SK-N-SH (cell line): Measurements from ENCODE around the gene SWI5. TPM values are rescaled to one million over a fixed set of nuclear protein-coding genes. Genes with fewer than 3 reads are reported as not detected.

Experiments used
- CTCF ChIA-PET: fragments of 300-600, 350-600 bp; formaldehyde crosslinking; extraction: SDS; loops from one replicate; lab custom pipeline; 2021; lab: Yijun Ruan, JAX
- POLR2A ChIA-PET: fragments of 350-600 bp; sonication (Branson Sonifier 250); formaldehyde crosslinking; extraction: SDS; loops from one replicate; lab custom pipeline; 2020; ENCODE audit warnings: antibody characterized with exemption, inconsistent platforms; lab: Yijun Ruan, JAX
- DNase-seq: peaks from one replicate; pipeline ENCODE4 v3.0.0; 2012
- H2AFZ ChIP-seq: fragments of 200-600 bp; sonication (generic); 2 replicates; pipeline ENCODE4 v1.8.1; 2016; ENCODE audit warnings: antibody characterized with exemption, mild to moderate bottlenecking, low read depth
- H3F3A ChIP-seq: fragments of 200-600 bp; sonication (generic); replicated peaks from 2 replicates; pipeline ENCODE3; 2016; ENCODE audit warnings: antibody characterized with exemption, mild to moderate bottlenecking; ENCODE audit not compliant: insufficient read depth
- H3K27ac ChIP-seq, 2 experiments: fragments of 200-500 bp in 1 of 2; fragments of 200-600 bp in 1 of 2; sonication (Bioruptor generic) in 1 of 2; sonication (generic), shearing (Covaris generic) in 1 of 2; 2 replicates each; pipeline versions ENCODE4 v1.5.1 to v1.6.1; 2014 to 2016; ENCODE audit warnings: low read depth in 2 of 2, inconsistent platforms in 1 of 2, low read length in 1 of 2, mild to moderate bottlenecking in 1 of 2, mixed read lengths in 1 of 2
- H3K27me3 ChIP-seq: fragments of 200-600 bp; sonication (generic), shearing (Covaris generic); 2 replicates; pipeline ENCODE4 v1.6.1; 2016; ENCODE audit warnings: mixed run types; ENCODE audit not compliant: insufficient read depth
- H3K36me3 ChIP-seq, 2 experiments: fragments of 200-500 bp in 1 of 2; fragments of 200-600 bp in 1 of 2; sonication (Bioruptor generic) in 1 of 2; sonication (generic) in 1 of 2; replicated peaks in 1 of 2; 2 replicates each; pipeline versions ENCODE3 to v1.5.1; 2014 to 2016; ENCODE audit warnings: low read length in 1 of 2, mild to moderate bottlenecking in 1 of 2; ENCODE audit not compliant: insufficient read depth in 2 of 2, control insufficient read depth in 1 of 2
- H3K4me1 ChIP-seq, 2 experiments: fragments of 200-500 bp in 1 of 2; fragments of 200-600 bp in 1 of 2; sonication (Bioruptor generic) in 1 of 2; sonication (generic), shearing (Covaris generic) in 1 of 2; 2 replicates each; pipeline versions ENCODE4 v1.5.1 to v1.6.1; 2014 to 2016; ENCODE audit warnings: low read depth in 1 of 2, low read length in 1 of 2, mixed run types in 1 of 2; ENCODE audit not compliant: insufficient read depth in 2 of 2, control insufficient read depth in 1 of 2
- H3K4me2 ChIP-seq: fragments of 200-600 bp; sonication (generic), shearing (Covaris generic); 2 replicates; pipeline ENCODE4 v1.6.1; 2017; ENCODE audit warnings: mixed run types
- H3K4me3 ChIP-seq, 2 experiments: fragments of 200-500 bp in 1 of 2; fragments of 200-600 bp in 1 of 2; sonication (Bioruptor generic) in 1 of 2; sonication (generic), shearing (Covaris generic) in 1 of 2; 2 replicates each; pipeline versions ENCODE4 v1.5.1 to v1.8.1; 2014 to 2016; ENCODE audit warnings: low read depth in 2 of 2, inconsistent platforms in 1 of 2, low read length in 1 of 2, mild to moderate bottlenecking in 1 of 2, mixed read lengths in 1 of 2, moderate library complexity in 1 of 2
- H3K79me2 ChIP-seq: fragments of 200-600 bp; sonication (generic); 2 replicates; pipeline ENCODE4 v1.8.1; 2017; ENCODE audit warnings: mild to moderate bottlenecking; ENCODE audit not compliant: insufficient read depth
- H3K9ac ChIP-seq: fragments of 200-600 bp; sonication (generic); 2 replicates; pipeline ENCODE4 v1.6.1; 2017; ENCODE audit warnings: mixed run types
- H3K9me2 ChIP-seq: fragments of 200-600 bp; sonication (generic); 2 replicates; pipeline ENCODE4 v1.6.1; 2017; ENCODE audit warnings: mixed run types
- H3K9me3 ChIP-seq: fragments of 200-600 bp; sonication (generic); 2 replicates; pipeline ENCODE4 v1.6.1; 2017; ENCODE audit warnings: mixed run types, mild to moderate bottlenecking, moderate library complexity
- H4K20me1 ChIP-seq: fragments of 200-600 bp; sonication (generic); 2 replicates; pipeline ENCODE4 v1.6.1; 2017; ENCODE audit warnings: mild to moderate bottlenecking, mixed run types; ENCODE audit not compliant: insufficient read depth
- ELF1 ChIP-seq: IDR thresholded peaks from 2 replicates; pipeline ENCODE4 v1.4.0; 2012
- FOSL2 ChIP-seq: IDR thresholded peaks from 2 replicates; pipeline ENCODE4 v1.4.0; 2012; ENCODE audit warnings: low read depth, mild to moderate bottlenecking, moderate library complexity, borderline replicate concordance
- FOXJ3 ChIP-seq: sonication (generic); formaldehyde crosslinking; IDR thresholded peaks from 2 replicates; pipeline ENCODE4 v1.5.1; 2020; ENCODE audit warnings: mild to moderate bottlenecking, missing genetic modification reagents
- GABPA ChIP-seq: IDR thresholded peaks from 2 replicates; pipeline ENCODE4 v1.4.0; 2012; ENCODE audit warnings: low read depth, mild to moderate bottlenecking
- GATA2 ChIP-seq: sonication (generic); formaldehyde crosslinking; IDR thresholded peaks from 2 replicates; pipeline ENCODE4 v1.5.0; 2020; ENCODE audit warnings: mild to moderate bottlenecking, missing genetic modification reagents
- JUND ChIP-seq: IDR thresholded peaks from 2 replicates; pipeline ENCODE4 v1.4.0; 2012
- MEF2A ChIP-seq: IDR thresholded peaks from 2 replicates; pipeline ENCODE4 v1.4.0; 2012; ENCODE audit warnings: low read depth, borderline replicate concordance
- MXI1 ChIP-seq: IDR thresholded peaks from 2 replicates; pipeline ENCODE4 v1.6.1; 2012; ENCODE audit warnings: mild to moderate bottlenecking, low read depth, low read length, improper control_type of control experiment
- NFIC ChIP-seq: IDR thresholded peaks from 2 replicates; pipeline ENCODE4 v1.4.0; 2012; ENCODE audit warnings: borderline replicate concordance
- NRF1 ChIP-seq: IDR thresholded peaks from 2 replicates; pipeline ENCODE4 v1.6.1; 2012; ENCODE audit warnings: low read depth, mild to moderate bottlenecking, low read length
- RAD21 ChIP-seq: IDR thresholded peaks from 2 replicates; pipeline ENCODE4 v1.6.1; 2012; ENCODE audit warnings: mild to moderate bottlenecking, low read length
- RXRA ChIP-seq: IDR thresholded peaks from 2 replicates; pipeline ENCODE4 v1.4.0; 2012; ENCODE audit warnings: low read depth, mild to moderate bottlenecking, borderline replicate concordance
- SMC3 ChIP-seq: IDR thresholded peaks from 2 replicates; pipeline ENCODE4 v1.6.1; 2012; ENCODE audit warnings: low read depth, low read length, improper control_type of control experiment
- TAF1 ChIP-seq: IDR thresholded peaks from 2 replicates; pipeline ENCODE4 v1.6.1; 2012; ENCODE audit warnings: low read depth, mild to moderate bottlenecking, low read length, moderate library complexity, borderline replicate concordance
- TCF12 ChIP-seq: IDR thresholded peaks from 2 replicates; pipeline ENCODE4 v1.4.0; 2012
- TEAD4 ChIP-seq: IDR thresholded peaks from 2 replicates; pipeline ENCODE4 v1.4.0; 2012; ENCODE audit warnings: mild to moderate bottlenecking, borderline replicate concordance; ENCODE audit not compliant: insufficient read depth
- YY1 ChIP-seq: IDR thresholded peaks from 2 replicates; pipeline ENCODE4 v1.4.0; 2012; ENCODE audit warnings: low read depth, mild to moderate bottlenecking
- WGBS: methylation state at CpG from one replicate; pipeline ENCODE4 v1.1.6; 2017; ENCODE audit warnings: low lambda C conversion rate; 5-methylcytosine and 5-hydroxymethylcytosine counted together
- polyA plus RNA-seq, 3 experiments: library from polyadenylated mRNA; depleted of rRNA; stranded (reverse); fragments of >200 nt; gene quantifications; 2 replicates each; pipeline ENCODE4 v1.2.3, GENCODE V29; 2012
- TF ChIP-seq, protein P1 (sequence below): IDR thresholded peaks from 2 replicates; pipeline ENCODE4 v1.6.1; 2012; ENCODE audit warnings: mild to moderate bottlenecking, low read depth, low read length, moderate library complexity
- TF ChIP-seq, protein P2 (sequence below): fragments of 150-350 bp; IDR thresholded peaks from 2 replicates; pipeline ENCODE4 v1.6.1; 2017; ENCODE audit warnings: antibody characterized with exemption, low read length, low read depth, borderline replicate concordance
- TF ChIP-seq, protein P3 (sequence below): IDR thresholded peaks from 2 replicates; pipeline ENCODE4 v1.4.0; 2012; ENCODE audit warnings: low read depth, borderline replicate concordance
- TF ChIP-seq, protein P4 (sequence below): fragments of 150-350 bp; IDR thresholded peaks from 2 replicates; pipeline ENCODE4 v1.6.1; 2016; ENCODE audit warnings: mild to moderate bottlenecking, low read depth, low read length
- TF ChIP-seq, protein P5 (sequence below): IDR thresholded peaks from 2 replicates; pipeline ENCODE4 v1.4.0; 2012; ENCODE audit warnings: low read depth, borderline replicate concordance

Gene SWI5
- polyA plus RNA-seq, 1 of the 3 experiments (the other 2 are of a cell fraction), result 84.1 TPM

DNA sequence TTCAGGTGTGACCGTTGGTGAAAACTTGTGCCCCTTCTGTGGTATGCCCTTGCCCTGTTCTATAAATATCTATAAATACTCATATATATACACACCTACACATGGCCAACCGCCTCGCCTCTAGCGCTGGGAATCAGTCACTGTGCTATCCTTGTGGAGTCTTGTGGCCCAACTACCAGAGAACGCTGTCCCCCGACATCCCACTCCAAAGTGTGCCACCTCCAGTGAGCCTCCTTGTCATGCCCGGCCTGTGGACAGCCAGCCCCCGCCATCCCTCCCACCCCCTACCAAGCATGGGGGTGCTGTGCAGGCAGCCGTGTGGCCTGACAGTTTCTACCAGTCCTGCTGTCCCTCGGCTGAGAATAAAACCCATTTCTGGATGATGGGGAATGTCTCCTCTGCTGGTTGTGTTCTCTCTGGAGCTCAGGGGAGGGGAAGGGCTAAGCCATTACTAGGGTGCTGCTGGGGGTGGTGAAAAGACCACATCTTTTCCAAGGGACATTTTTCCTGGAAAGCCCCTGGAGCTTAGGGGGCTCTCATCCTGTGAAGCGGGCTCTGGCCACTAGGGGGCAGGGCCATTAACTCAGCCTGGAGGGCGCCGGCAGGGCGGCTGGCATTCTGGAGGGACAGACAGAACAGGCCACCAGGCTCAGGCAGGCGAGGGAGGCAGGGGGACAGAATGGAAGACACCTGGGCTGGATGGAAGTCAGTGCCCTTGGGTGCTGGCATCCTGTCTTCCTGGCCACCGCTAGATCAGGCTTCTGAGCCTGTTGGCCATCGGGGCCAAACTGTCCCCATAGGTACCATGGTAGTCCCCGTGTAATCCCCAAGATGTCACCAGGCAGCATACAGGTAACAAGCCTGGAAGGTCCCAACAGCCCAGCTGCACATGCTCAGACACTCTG lies 21.0 kb upstream of the SWI5 start (continued):
- TF ChIP-seq, protein P1, sequence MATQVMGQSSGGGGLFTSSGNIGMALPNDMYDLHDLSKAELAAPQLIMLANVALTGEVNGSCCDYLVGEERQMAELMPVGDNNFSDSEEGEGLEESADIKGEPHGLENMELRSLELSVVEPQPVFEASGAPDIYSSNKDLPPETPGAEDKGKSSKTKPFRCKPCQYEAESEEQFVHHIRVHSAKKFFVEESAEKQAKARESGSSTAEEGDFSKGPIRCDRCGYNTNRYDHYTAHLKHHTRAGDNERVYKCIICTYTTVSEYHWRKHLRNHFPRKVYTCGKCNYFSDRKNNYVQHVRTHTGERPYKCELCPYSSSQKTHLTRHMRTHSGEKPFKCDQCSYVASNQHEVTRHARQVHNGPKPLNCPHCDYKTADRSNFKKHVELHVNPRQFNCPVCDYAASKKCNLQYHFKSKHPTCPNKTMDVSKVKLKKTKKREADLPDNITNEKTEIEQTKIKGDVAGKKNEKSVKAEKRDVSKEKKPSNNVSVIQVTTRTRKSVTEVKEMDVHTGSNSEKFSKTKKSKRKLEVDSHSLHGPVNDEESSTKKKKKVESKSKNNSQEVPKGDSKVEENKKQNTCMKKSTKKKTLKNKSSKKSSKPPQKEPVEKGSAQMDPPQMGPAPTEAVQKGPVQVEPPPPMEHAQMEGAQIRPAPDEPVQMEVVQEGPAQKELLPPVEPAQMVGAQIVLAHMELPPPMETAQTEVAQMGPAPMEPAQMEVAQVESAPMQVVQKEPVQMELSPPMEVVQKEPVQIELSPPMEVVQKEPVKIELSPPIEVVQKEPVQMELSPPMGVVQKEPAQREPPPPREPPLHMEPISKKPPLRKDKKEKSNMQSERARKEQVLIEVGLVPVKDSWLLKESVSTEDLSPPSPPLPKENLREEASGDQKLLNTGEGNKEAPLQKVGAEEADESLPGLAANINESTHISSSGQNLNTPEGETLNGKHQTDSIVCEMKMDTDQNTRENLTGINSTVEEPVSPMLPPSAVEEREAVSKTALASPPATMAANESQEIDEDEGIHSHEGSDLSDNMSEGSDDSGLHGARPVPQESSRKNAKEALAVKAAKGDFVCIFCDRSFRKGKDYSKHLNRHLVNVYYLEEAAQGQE, result no peak
- TF ChIP-seq JUND (no peak), MXI1 (peak; percentile 50; the same call in 1 of the 2 replicates), TCF12 (no peak), RAD21 (peak; percentile 53), GATA2 (no peak)

DNA sequence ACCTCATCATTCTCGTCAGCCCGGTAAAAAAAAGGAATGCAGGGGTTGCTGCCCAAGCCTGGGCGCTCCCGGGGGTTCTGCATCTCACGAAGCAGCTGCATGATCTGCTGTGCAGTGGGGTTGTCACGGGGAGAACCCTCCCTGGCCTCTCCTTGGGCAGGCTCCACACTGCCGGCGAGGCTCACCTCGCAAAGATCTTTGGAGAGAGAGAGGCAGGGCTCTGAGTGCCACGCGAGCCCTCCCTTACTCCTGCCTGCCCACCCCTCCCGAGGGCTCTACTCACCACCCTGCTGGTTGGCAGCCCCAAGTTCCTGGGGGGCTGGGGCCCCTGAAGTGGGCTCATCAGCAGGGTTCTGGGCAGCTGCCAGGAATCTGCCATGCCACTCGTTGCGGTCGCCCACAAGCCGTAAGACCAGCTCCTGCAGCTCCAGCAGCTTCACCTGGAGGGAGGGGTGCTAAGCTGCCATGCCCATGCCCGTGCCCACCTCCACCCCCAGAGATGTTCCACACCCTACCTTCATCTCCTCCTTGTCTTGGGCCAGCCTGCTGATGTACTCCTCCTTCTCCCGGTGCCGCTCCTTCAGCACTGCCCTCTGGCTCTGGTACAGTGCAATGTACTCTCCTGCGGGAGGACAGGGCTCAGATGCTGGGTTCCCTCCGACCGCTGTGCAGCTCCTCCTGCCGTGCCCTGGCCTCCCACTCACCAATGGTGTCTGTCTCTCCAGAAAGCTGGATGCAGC lies 18.8 kb upstream of the SWI5 start:
- WGBS, result 92% methylated on average over 14 of the region's 23 CpGs
- Histone ChIP-seq H3K27me3 (no peaks in the 10 kb centered on the region), H3K4me2 (no peak overlapping the region), H3K4me1 (peaks cover 0 to 4% of the 10 kb centered on the region in 2 experiments; a peak in 1 of 4 replicates), H4K20me1 (no peaks in the 10 kb centered on the region), H3K79me2 (no peaks in the 10 kb centered on the region), H3K27ac (no peak overlapping the region), H3K9me3 (no peaks in the 10 kb centered on the region), H2AFZ (no peak overlapping the region), H3K9ac (no peak overlapping the region), H3K4me3 (no peak overlapping the region), H3K9me2 (no peaks in the 10 kb centered on the region), H3F3A (peaks cover 25% of the 10 kb centered on the region), H3K36me3 (peaks cover 29 to 54% of the 10 kb centered on the region in 2 experiments)
- DNase-seq, result no peak
- ChIA-PET CTCF (interaction anchor here (0.9 to 1.7 kb wide), 2 partner anchors 11 to 39 kb away, joined by 3 to 5 read pairs; no protein-coding TSS in a partner anchor), POLR2A (no interaction called here)
- TF ChIP-seq GABPA (no peak), TEAD4 (no peak), GATA2 (no peak), ELF1 (no peak), FOXJ3 (CRISPR knock-in tag) (no peak), MXI1 (no peak), NRF1 (no peak), MEF2A (no peak), TAF1 (no peak), NFIC (no peak), FOSL2 (no peak), YY1 (no peak), SMC3 (no peak), RXRA (no peak)
- TF ChIP-seq, protein P2, sequence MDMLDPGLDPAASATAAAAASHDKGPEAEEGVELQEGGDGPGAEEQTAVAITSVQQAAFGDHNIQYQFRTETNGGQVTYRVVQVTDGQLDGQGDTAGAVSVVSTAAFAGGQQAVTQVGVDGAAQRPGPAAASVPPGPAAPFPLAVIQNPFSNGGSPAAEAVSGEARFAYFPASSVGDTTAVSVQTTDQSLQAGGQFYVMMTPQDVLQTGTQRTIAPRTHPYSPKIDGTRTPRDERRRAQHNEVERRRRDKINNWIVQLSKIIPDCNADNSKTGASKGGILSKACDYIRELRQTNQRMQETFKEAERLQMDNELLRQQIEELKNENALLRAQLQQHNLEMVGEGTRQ, result no peak
- TF ChIP-seq, protein P3, sequence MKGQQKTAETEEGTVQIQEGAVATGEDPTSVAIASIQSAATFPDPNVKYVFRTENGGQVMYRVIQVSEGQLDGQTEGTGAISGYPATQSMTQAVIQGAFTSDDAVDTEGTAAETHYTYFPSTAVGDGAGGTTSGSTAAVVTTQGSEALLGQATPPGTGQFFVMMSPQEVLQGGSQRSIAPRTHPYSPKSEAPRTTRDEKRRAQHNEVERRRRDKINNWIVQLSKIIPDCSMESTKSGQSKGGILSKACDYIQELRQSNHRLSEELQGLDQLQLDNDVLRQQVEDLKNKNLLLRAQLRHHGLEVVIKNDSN, result no peak
- TF ChIP-seq, protein P4, sequence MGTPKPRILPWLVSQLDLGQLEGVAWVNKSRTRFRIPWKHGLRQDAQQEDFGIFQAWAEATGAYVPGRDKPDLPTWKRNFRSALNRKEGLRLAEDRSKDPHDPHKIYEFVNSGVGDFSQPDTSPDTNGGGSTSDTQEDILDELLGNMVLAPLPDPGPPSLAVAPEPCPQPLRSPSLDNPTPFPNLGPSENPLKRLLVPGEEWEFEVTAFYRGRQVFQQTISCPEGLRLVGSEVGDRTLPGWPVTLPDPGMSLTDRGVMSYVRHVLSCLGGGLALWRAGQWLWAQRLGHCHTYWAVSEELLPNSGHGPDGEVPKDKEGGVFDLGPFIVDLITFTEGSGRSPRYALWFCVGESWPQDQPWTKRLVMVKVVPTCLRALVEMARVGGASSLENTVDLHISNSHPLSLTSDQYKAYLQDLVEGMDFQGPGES, result no peak
- TF ChIP-seq, protein P5, sequence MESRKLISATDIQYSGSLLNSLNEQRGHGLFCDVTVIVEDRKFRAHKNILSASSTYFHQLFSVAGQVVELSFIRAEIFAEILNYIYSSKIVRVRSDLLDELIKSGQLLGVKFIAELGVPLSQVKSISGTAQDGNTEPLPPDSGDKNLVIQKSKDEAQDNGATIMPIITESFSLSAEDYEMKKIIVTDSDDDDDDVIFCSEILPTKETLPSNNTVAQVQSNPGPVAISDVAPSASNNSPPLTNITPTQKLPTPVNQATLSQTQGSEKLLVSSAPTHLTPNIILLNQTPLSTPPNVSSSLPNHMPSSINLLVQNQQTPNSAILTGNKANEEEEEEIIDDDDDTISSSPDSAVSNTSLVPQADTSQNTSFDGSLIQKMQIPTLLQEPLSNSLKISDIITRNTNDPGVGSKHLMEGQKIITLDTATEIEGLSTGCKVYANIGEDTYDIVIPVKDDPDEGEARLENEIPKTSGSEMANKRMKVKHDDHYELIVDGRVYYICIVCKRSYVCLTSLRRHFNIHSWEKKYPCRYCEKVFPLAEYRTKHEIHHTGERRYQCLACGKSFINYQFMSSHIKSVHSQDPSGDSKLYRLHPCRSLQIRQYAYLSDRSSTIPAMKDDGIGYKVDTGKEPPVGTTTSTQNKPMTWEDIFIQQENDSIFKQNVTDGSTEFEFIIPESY, result no peak
